Prostate gland (tissue), 2 donors: ENCODE data around the gene SUCNR1. TPM values are rescaled to one million over a fixed set of nuclear protein-coding genes. Genes with fewer than 3 reads are reported as not detected.
A peak's percentile ranks its signal among the peaks of the same experiment; 100 is the strongest.

Experiments
- DNase-seq: peaks from one replicate; pipeline ENCODE4 v3.0.0-alpha.2; 2019; ENCODE audit warnings: low spot score
- H3K27ac ChIP-seq, 2 donors: fragments of 200-600 bp; sonication (generic); 2 replicates each; pipeline ENCODE4 v1.5.1; 2017 to 2019
- H3K27me3 ChIP-seq: fragments of 200-600 bp; sonication (generic); replicated peaks from 2 replicates; pipeline ENCODE4 v1.5.1; 2019; ENCODE audit not compliant: insufficient read depth
- H3K36me3 ChIP-seq, 2 donors: fragments of 200-600 bp; sonication (generic); 1 replicate in 1 of 2; 2 replicates in 1 of 2; pipeline versions ENCODE4 v1.5.1 to v1.8.1; 2017 to 2019
- H3K4me1 ChIP-seq: fragments of 200-600 bp; sonication (generic); replicated peaks from 2 replicates; pipeline ENCODE4 v1.5.1; 2019
- H3K4me3 ChIP-seq, 2 donors: fragments of 200-600 bp; sonication (generic); 2 replicates each; pipeline ENCODE4 v1.5.1; 2017 to 2019
- H3K9me3 ChIP-seq: fragments of 200-600 bp; sonication (generic); 2 replicates; pipeline ENCODE4 v1.5.1; 2017
- POLR2A ChIP-seq: fragments of 450-650 bp; IDR thresholded peaks from one replicate; pipeline ENCODE4 v1.6.1; 2016; ENCODE audit warnings: antibody characterized with exemption, mild to moderate bottlenecking
- POLR2AphosphoS5 ChIP-seq: sonication (generic); formaldehyde crosslinking; IDR thresholded peaks from one replicate; pipeline ENCODE4 v1.6.1; 2017; ENCODE audit warnings: antibody characterized with exemption
- WGBS: methylation state at CpG from one replicate; pipeline ENCODE4 v1.1.5; 2018; 5-methylcytosine and 5-hydroxymethylcytosine counted together
- intact Hi-C: fragments of 100-400 bp; cut with DNase I; formaldehyde crosslinking; loops from one replicate; pipeline ENCODE4 v1.14.2; 2022
- total RNA-seq, 2 donors: library from RNA; depleted of rRNA; stranded (reverse); fragments of >200 nt; gene quantifications; one replicate each; pipeline ENCODE4 v1.1.0, GENCODE V29; 2016
- TF ChIP-seq, protein P1 (sequence below), 4 experiments: fragments of 200-600 bp in 2 of 4; fragments of 450-650 bp in 2 of 4; sonication (generic) in 2 of 4; IDR thresholded peaks; 1 replicate in 3 of 4; 2 replicates in 1 of 4; pipeline ENCODE4 v1.5.1; 2016 to 2019; ENCODE audit warnings: antibody characterized with exemption in 4 of 4, mild to moderate bottlenecking in 2 of 4, moderate library complexity in 2 of 4

SUCNR1 gene
- total RNA-seq, 2 donors from 2014 or later, result not detected

DNA sequence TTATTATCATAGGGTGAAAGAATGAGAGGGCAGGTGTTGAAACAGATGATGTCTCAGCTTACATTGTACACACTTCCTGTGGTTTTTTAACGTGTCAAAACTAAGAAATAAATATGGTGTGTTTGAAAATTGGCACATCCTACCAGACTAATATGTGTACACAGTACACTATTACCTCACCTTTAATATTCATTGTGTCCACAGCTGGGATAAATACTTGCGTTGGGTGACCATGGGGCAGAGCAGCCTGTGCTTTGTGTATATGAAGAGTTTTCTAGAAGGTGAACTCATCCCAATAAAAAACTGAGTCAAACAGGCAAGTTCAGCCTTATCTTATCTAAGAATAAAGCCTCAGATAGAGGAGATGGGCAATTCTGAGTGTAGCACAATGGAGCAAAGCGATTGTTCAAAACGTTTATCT, 17.3 kb downstream of the SUCNR1 start:
- no peaks in the 10 kb centered on the region for H3K9me3 ChIP-seq
- 32% methylated on average over 4 of the region's 4 CpGs for WGBS
- no peak for DNase-seq
- no peak overlapping the region for H3K4me3 ChIP-seq
- no peaks in the 10 kb centered on the region for H3K4me1 ChIP-seq
- TF ChIP-seq POLR2AphosphoS5 (peak; percentile 44), POLR2A (no peak)
- TF ChIP-seq, protein P1, sequence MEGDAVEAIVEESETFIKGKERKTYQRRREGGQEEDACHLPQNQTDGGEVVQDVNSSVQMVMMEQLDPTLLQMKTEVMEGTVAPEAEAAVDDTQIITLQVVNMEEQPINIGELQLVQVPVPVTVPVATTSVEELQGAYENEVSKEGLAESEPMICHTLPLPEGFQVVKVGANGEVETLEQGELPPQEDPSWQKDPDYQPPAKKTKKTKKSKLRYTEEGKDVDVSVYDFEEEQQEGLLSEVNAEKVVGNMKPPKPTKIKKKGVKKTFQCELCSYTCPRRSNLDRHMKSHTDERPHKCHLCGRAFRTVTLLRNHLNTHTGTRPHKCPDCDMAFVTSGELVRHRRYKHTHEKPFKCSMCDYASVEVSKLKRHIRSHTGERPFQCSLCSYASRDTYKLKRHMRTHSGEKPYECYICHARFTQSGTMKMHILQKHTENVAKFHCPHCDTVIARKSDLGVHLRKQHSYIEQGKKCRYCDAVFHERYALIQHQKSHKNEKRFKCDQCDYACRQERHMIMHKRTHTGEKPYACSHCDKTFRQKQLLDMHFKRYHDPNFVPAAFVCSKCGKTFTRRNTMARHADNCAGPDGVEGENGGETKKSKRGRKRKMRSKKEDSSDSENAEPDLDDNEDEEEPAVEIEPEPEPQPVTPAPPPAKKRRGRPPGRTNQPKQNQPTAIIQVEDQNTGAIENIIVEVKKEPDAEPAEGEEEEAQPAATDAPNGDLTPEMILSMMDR (IDR thresholded peaks at IDR 0.05), result no peak
- no peaks in the 10 kb centered on the region for H3K36me3 ChIP-seq
- intact Hi-C loops, result no loop called here
- no peaks in the 10 kb centered on the region for H3K27me3 ChIP-seq
- no peak overlapping the region for H3K27ac ChIP-seq

DNA sequence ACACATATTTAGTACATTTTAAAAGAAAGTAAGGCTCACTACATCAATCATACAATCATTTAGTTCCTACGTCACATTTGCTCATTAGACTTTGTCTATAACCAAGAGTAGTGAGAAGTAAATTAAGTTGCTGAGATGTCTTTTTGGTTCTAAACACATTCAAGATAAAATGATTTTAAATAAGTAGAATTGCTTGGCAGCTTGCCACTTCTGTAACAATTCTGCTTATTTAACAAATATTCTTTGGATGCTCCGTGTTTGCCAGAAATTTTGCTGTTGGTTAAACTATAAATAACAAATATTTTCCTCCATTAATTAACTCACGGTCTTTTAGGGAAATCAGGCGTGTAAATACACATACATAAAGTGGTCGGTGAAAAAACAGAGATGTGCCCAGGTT, 18.3 kb downstream of the SUCNR1 start:
- Histone ChIP-seq H3K4me3 (no peak overlapping the region), H3K4me1 (no peaks in the 10 kb centered on the region), H3K27me3 (no peaks in the 10 kb centered on the region), H3K27ac (no peak overlapping the region), H3K36me3 (no peaks in the 10 kb centered on the region), H3K9me3 (no peaks in the 10 kb centered on the region)
- TF ChIP-seq POLR2A (no peak), POLR2AphosphoS5 (no peak)
- TF ChIP-seq, protein P1 (IDR thresholded peaks at IDR 0.05), result no peak
- 74% methylated on average over 5 of the region's 5 CpGs for WGBS
- DNase-seq, result no peak
- intact Hi-C loops, result no loop called here

DNA sequence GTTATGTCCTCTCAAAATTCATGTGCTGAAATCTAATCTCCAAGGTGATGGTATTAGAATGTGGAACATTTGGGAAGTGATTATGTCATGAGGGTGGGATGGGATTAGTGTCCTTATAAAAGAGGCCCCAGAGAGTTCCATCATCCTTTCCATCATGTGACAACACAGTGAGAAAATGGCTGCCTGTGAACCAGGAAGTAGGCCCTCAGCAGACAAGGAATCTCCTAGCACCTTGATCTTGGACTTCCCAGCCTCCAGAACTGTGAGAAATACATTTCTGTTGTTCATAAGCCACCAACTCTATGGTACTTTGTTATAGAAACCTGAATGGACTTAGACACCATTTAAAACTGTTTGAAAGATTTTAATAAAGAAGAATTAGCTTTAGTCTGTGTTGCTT, 20.8 kb downstream of the SUCNR1 start:
- Histone ChIP-seq H3K27ac (no peak overlapping the region), H3K36me3 (no peaks in the 10 kb centered on the region), H3K4me1 (no peaks in the 10 kb centered on the region), H3K9me3 (no peaks in the 10 kb centered on the region), H3K27me3 (no peaks in the 10 kb centered on the region), H3K4me3 (no peak overlapping the region)
- no peak for TF ChIP-seq POLR2AphosphoS5
- TF ChIP-seq, protein P1 (IDR thresholded peaks at IDR 0.05), result no peak
- no peak for TF ChIP-seq POLR2A
- intact Hi-C loops, result no loop called here
- no peak for DNase-seq

DNA sequence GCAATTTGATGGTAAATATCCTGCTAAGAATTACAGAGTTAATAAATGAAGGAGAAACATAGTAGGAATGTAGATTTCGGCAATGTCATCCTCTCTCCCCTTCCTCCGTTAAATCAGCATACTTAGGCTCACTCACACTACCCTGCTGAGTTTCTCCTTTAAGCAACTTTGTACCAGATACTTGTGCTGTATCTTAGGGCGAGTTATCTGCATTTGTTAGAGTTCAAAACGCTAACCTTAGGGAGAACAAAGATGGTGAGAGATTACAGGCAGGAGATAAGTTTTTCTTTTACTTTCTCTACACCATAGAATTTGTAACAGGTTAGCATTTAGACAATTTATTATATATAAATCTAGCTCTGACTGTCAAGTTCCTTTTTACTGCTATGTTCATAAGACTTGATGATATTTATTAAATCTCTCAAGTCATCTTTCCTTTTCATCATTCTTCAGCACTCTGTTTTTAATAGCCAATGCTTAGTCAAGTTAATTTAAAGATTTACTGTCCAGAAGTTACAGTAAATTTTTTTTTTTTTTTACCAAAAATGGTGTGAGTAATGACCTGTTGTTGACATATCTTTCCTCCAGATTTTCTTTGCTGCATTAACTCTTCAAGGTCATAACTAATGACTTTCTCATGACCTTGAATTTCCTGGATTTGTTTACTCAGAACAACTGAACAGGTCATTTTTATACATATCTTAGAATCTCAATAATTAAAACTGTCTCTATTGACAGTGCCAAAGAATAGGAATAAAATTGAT, 22.2 kb downstream of the SUCNR1 start:
- no peak for DNase-seq
- H3K27ac ChIP-seq, result no peak overlapping the region
- H3K27me3 ChIP-seq, result no peaks in the 10 kb centered on the region
- no peaks in the 10 kb centered on the region for H3K9me3 ChIP-seq
- 45% methylated on average over 4 of the region's 4 CpGs for WGBS
- no peaks in the 10 kb centered on the region for H3K36me3 ChIP-seq
- TF ChIP-seq, protein P1 (IDR thresholded peaks at IDR 0.05), result no peak
- TF ChIP-seq POLR2AphosphoS5, result no peak
- TF ChIP-seq POLR2A, result no peak
- H3K4me3 ChIP-seq, result no peak overlapping the region
- H3K4me1 ChIP-seq, result no peaks in the 10 kb centered on the region
- intact Hi-C loops, result no loop called here
